Gastrocnemius medialis (tissue), 4 donors: Measurements from ENCODE around the gene FKBP11.

ENCODE experiments used
- POLR2A ChIP-seq, 2 donors: fragments of 450-650 bp; IDR thresholded peaks; one replicate each; pipeline ENCODE4 v1.6.1; 2017; ENCODE audit warnings: antibody characterized with exemption in 2 of 2, mild to moderate bottlenecking in 2 of 2, moderate library complexity in 2 of 2
- TF ChIP-seq, protein P1 (sequence below), 5 experiments: fragments of 450-650 bp in 3 of 5; fragments of 200-600 bp in 2 of 5; sonication (generic) in 2 of 5; IDR thresholded peaks in 4 of 5; conservative IDR thresholded peaks in 1 of 5; 1 replicate in 4 of 5; 2 replicates in 1 of 5; pipeline ENCODE4 v1.5.1; 2016 to 2019; ENCODE audit warnings: antibody characterized with exemption in 5 of 5, mild to moderate bottlenecking in 3 of 5, moderate library complexity in 3 of 5

DNA sequence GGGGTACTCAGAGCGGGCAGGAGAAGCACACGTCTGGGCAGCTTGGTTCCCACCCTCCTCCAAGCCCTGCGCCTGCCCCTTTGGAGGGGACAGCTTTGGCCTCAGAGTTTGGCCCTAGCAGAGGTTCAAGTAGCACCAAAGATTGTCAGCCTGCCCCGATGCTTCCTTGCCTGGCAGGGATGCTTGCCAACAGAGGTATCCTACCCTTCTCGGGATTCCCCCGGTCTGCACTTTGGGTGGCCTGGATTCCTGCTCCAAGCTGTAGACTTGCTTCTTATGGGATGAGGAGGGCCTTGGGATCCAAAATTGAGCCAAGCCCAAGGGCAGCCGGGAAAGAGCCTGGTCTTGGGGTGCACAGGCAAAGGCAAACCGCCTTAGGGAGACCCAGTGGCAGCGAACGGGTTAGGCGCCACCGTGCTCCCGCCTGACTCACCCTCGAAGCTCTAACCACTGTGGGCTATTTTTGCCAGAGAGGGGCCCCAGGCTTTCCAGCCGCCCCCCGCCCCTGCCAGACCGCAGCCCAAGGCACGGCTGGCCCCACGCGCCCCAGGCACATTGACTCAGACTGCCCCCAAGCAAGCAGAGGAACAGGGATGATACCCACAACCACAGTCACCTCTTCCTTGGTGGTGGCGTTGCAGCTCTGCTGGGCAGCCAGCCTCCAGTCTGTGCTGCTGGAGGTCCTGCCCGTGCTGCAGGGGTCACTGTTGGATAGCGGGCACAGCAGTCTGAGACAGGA, 47.1 kb upstream of the FKBP11 start:
- no peak for TF ChIP-seq POLR2A (IDR thresholded peaks at IDR 0.05)
- TF ChIP-seq, protein P1, sequence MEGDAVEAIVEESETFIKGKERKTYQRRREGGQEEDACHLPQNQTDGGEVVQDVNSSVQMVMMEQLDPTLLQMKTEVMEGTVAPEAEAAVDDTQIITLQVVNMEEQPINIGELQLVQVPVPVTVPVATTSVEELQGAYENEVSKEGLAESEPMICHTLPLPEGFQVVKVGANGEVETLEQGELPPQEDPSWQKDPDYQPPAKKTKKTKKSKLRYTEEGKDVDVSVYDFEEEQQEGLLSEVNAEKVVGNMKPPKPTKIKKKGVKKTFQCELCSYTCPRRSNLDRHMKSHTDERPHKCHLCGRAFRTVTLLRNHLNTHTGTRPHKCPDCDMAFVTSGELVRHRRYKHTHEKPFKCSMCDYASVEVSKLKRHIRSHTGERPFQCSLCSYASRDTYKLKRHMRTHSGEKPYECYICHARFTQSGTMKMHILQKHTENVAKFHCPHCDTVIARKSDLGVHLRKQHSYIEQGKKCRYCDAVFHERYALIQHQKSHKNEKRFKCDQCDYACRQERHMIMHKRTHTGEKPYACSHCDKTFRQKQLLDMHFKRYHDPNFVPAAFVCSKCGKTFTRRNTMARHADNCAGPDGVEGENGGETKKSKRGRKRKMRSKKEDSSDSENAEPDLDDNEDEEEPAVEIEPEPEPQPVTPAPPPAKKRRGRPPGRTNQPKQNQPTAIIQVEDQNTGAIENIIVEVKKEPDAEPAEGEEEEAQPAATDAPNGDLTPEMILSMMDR (IDR thresholded peaks at IDR 0.05 in 4 of 5, conservative IDR thresholded peaks at IDR 0.05 in 1 of 5), result no peak
